Measurements from ENCODE around the gene SRRM2.

The SRRM2 gene

GRCh38 chr16:2740476-2740875 lies 12.0 kb upstream of the SRRM2 start:
- DNase-seq (ENCODE audit: low spot score) = no peak
- no peak overlapping the region for H3K27ac ChIP-seq
- TF ChIP-seq CTCF (IDR thresholded peaks at IDR 0.05) = no peak
- H3K4me3 ChIP-seq = no peak overlapping the region

- TF ChIP-seq CTCF (IDR thresholded peaks at IDR 0.05) = no peak
- no peak for DNase-seq (ENCODE audit: low spot score)
- no peak overlapping the region for H3K4me3 ChIP-seq
- no peak overlapping the region for H3K27ac ChIP-seq
Measured at GRCh38 chr16:2741168-2741567, 11.3 kb upstream of the SRRM2 start.

- no peak for DNase-seq (ENCODE audit: low spot score)
- no peak overlapping the region for H3K4me3 ChIP-seq
- TF ChIP-seq CTCF (IDR thresholded peaks at IDR 0.05) = no peak
- H3K27ac ChIP-seq = no peak overlapping the region
Measured at GRCh38 chr16:2742323-2743006, 10.0 kb upstream of the SRRM2 start.

GRCh38 chr16:2743007-2743810 lies 9.2 kb upstream of the SRRM2 start:
- no peak for TF ChIP-seq CTCF (IDR thresholded peaks at IDR 0.05)
- DNase-seq (ENCODE audit: low spot score) = no peak
- H3K27ac ChIP-seq = no peak overlapping the region
- no peak overlapping the region for H3K4me3 ChIP-seq

GRCh38 chr16:2744711-2745110 lies 7.7 kb upstream of the SRRM2 start:
- no peak for DNase-seq (ENCODE audit: low spot score)
- no peak overlapping the region for H3K27ac ChIP-seq
- no peak for TF ChIP-seq CTCF (IDR thresholded peaks at IDR 0.05)
- no peak overlapping the region for H3K4me3 ChIP-seq

- Histone ChIP-seq H3K4me3 (no peak overlapping the region), H3K27ac (no peak overlapping the region)
- no peak for TF ChIP-seq CTCF (IDR thresholded peaks at IDR 0.05)
- no peak for DNase-seq (ENCODE audit: low spot score)
Measured at GRCh38 chr16:2745116-2745890, 7.1 kb upstream of the SRRM2 start.
